ENCODE measurements around the gene NDUFB2.
A peak's percentile ranks its signal among the peaks of the same experiment; 100 is the strongest.
"Not testable (repeated sequence)": the region's sequence is repeated elsewhere in the genome, so short reads cannot be mapped to it uniquely, and the experiment has no call there.

NDUFB2 gene

DNA sequence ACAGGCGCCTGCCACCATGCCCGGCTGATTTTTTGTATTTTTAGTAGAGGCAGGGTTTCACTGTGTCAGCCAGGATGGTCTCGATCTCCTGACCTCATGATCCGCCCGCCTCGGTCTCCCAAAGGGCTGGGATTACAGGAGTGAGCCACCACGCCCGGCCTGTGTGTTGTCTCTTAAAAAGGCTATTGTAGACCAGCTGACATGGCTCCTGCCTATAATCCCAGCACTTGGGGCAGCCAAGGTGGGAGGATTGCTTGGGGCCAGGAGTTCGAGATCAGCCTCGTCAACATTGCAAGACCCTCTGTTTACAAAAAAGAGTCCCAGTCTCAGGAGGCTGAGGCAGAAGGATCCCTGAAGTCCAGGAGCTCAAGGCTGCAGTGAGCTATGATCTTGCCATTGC is 2.7 kb upstream of the NDUFB2 start:
- DNase-seq: not testable (repeated sequence)

DNA sequence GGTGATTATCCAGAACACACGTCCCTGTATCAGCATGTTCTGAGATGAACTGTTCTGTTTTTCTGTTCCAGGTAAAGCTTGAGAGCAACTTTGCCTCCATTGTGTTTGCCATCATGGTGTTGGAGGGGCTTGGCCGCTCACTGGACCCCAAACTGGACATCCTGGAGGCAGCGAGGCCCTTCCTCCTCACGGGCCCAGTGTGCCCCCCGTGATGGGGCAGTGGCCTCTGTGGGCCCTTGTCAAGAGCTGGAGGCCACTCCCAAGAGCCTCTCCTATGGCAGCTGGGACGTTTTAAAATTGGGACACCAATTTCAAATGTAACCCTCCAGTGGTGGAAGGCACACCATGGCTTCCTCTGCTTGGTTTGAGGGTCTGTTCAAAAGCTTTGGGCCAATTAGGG is 1.9 kb upstream of the NDUFB2 start:
- no peak for DNase-seq

- no peak for DNase-seq
These were observed 1.1 kb upstream of the NDUFB2 start for GRCh38 chr7:140695381-140695780.

- DNase-seq: peak in 1 of 3 experiments; percentile 95
These were observed 356 bp upstream of the NDUFB2 start for GRCh38 chr7:140696024-140696679.

DNA sequence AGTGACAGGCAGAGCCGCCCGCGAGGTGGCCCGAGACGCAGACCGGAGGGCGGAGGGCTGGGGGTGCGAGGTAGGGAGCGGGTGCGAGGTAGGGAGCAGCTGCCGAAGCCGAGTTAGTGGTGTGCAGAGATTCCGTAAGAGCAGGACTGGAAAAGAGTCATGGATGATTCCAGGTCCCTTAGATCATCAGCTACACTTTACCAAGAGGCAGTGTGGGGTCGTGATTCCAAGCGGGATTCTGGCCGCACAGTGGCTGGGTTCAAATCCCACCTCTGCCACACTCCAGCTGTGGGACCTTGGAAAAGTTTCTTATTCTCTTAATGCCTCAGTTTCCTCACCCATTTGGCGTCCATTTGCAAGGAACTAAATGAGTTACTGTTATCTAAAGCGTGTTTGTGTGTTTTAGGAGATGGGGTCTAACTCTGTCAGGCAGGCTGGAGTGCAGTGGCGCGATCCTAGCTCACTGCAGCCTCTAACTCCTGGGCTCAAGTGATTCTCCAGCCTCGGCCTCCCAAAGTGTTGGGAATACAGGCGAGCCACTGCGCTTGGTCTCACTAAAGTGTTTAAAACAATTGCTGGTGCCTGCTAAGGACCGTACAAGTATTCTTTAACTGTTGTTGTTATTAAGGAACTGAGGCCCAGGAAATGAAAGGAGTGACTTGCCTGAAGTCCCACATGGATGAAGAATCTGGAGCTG is 1.1 kb downstream of the NDUFB2 start:
- DNase-seq: no peak

DNA sequence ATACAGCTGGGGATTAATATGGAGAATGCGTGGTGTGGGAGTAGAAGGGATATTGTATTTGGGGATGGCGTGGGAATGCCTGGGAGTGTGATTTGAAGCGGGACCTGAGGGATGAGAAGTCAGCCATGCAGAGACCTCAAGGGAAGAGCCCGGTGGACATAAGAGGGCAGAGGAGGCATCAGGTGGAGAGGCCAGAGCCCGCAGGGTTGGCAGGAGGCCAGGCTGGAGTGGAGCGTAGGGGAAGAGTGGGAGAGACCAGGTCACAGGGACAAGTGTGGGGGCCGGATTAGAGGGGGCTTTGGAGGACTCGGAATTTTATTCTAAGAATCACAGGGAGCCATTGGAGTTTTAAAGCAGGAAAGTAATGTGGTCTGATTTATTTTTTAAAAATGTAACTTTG is 2.0 kb downstream of the NDUFB2 start:
- no peak for DNase-seq

- no peak for DNase-seq
These were observed 6.3 kb downstream of the NDUFB2 start for GRCh38 chr7:140702774-140703173.

GRCh38 chr7:140704205-140704604 is 7.7 kb downstream of the NDUFB2 start:
- no peak for DNase-seq

GRCh38 chr7:140707132-140707531 is 10.6 kb downstream of the NDUFB2 start:
- no peak for DNase-seq

GRCh38 chr7:140708764-140709163 is 12.3 kb downstream of the NDUFB2 start:
- not testable (repeated sequence) for DNase-seq

DNA sequence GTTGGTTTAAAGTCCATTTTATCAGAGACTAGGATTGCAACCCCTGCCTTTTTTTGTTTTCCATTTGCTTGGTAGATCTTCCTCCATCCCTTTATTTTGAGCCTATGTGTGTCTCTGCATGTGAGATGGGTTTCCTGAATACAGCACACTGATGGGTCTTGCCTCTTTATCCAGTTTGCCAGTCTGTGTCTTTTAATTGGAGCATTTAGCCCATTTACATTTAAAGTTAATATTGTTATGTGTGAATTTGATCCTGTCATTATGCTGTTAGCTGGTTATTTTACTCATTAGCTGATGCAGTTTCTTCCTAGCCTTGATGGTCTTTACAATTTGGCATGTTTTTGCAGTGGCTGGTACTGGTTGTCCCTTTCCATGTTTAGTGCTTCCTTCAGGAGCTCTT is 15.9 kb downstream of the NDUFB2 start:
- DNase-seq: not testable (repeated sequence)

DNA sequence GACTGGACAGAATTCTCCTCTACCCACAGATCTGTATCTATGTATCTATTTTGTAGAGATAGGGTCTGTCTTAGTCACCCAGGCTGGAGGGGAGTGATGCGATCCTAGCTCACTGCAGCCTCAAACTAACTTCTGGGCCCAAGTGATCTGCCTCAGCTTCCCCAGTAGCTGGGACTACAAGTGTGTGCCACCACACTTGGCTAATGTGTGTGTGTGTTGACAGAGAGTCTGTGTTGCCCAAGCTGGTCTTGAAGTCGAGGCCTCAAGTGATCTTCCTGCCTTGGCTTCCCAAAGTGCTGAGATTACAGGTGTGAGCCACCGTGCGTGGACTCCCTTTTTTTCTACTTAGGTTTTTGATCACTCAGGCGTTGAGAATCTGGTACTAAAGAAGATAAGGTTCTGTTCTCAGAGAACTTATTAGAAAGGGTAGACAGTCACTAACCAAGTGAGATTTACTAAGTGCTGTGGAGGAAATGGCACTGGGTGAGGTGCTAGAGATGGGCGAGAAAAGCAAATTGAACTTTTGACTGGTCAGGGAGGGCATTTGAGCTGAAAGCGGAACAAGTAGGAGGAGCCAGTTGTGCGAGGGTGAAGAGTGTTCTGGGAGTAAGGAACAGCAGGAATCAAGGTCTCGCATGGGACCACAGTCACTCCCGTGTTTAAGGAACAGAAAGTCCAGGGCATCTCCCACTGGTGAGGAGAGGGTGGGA is 18.0 kb downstream of the NDUFB2 start:
- no peak for DNase-seq

- DNase-seq: peak in 1 of 3 experiments; percentile 88
These were observed 23.2 kb downstream of the NDUFB2 start for GRCh38 chr7:140719721-140720120.

DNA sequence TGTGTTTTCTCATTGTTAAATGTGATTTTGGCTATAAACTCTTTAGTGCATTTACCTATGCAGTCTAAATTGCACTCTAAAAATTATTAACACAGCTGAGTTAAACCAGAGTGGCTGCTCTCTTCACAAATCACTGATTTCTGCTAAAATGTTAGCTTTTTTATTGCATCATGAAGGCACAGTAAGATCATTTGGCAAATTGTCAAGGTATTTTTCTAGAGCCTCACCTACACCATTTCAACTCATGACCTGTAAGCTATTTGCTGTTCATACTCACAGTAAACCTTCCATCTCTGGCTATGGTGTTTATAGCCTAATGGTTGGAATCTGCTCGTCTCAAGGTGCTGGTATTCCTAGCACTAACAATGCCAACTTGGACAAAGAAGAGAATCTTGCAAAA is 25.7 kb downstream of the NDUFB2 start:
- DNase-seq: no peak

- no peak for DNase-seq
These were observed 26.5 kb downstream of the NDUFB2 start for GRCh38 chr7:140723006-140723405.

DNA sequence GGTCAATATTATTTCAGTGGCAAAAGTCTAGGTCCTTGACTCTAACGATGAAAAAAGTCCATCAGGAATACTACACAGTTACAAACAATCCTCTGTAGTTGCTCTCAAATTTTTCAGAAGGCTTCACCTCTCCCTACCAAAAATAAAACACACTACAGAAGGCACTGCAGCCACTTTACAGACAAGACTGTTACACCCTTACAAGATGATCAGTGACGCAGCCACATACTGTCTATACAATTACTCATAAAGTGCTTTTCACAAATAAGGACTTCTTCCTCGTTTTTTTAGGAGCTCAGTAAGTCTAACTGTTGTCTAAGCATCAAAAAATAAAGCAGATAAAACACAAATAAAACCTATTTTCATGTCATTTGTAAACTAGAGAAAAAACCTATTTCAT is 27.1 kb downstream of the NDUFB2 start:
- no peak for DNase-seq

DNA sequence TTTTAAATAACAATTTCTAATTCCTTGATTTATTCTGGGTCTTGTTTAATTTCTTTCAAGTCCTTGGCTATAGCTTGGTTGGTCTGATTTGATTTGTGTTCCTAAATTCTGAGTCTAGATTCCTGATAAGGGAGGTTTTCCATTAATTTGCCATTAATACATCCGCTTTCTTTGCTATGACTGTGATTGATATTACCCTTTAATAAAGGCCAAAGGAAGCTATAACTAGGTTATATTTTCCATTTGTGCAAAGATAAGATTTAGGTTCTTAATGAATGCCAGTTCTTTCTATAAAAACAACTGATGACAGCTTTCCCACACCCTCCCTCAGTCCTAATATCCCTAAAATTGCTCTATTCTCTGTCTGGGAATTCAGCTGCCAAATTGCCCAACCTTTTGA is 28.2 kb downstream of the NDUFB2 start:
- no peak for DNase-seq

DNA sequence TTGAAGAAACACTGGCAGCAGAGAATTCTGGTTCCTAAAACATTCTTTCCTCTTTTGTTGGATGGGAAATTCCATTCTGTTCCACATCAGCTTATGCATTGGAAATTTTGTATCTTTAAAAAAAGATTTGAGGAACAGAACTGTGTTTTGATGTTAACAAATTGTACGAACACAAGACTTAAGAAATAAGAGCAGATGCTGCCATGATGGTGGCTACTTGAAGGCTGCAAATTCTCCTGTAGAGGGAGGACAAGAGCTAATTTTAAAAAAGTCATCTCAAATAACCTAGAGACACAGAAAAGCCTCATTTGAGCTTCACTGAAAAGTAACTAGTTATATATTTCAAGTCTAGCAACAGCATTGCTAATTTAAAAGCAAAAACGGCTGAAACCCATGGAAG is 29.8 kb downstream of the NDUFB2 start:
- peak in 1 of 3 experiments; percentile 32 for DNase-seq

GRCh38 chr7:140732416-140732815 is 35.9 kb downstream of the NDUFB2 start:
- DNase-seq: peak in 1 of 3 experiments; percentile 76

DNA sequence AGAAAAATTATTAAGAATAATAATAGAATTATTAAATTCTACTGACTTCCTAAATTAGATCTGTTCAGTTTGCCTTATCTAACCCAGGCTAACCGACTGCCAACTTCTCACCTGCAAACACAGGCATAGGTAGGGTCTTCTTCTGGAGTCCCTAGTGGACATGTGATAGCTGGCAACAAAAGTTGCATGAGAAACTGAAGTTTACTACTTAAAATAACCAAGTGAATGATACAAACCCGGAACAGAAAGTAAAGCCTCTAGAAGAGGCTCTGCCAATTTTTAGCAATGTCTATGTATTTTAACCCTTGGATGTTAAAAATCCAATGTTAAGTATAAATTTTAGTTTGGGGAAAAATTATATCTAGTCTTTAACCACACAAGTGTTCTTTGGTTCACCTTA is 37.6 kb downstream of the NDUFB2 start:
- no peak for DNase-seq

DNA sequence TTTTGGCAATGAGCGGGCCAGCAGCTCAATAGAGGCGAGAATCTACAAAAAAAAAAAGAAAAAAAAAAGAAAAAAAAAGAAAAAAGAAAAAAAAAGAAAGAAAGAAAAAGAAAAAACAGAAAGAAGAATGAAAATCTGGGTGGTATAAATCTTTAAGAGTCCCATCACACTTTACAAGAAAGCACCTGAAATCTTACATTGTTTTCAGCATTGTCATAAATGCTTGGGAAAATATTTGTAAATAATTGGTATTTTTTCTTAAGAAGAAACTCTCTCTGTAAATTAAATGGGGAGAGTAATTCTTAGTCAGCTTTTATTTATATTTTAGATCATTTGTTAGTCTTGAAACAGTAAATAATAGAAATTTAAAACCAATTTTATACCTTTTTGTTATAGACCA is 38.2 kb downstream of the NDUFB2 start:
- DNase-seq: no peak

GRCh38 chr7:140738280-140738679 is 41.8 kb downstream of the NDUFB2 start:
- DNase-seq: no peak

DNA sequence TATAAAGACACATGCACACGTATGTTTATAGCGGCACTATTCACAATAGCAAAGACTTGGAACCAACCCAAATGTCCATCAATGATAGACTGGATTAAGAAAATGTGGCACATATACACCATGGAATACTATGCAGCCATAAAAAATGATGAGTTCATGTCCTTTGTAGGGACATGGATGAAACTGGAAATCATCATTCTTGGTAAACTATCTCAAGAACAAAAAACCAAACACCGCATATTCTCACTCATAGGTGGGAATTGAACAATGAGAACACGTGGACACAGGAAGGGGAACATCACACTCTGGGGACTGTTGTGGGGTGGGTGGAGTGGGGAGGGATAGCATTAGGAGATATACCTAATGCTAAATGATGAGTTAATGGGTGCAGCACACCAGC is 46.7 kb downstream of the NDUFB2 start:
- DNase-seq: not testable (repeated sequence)

DNA sequence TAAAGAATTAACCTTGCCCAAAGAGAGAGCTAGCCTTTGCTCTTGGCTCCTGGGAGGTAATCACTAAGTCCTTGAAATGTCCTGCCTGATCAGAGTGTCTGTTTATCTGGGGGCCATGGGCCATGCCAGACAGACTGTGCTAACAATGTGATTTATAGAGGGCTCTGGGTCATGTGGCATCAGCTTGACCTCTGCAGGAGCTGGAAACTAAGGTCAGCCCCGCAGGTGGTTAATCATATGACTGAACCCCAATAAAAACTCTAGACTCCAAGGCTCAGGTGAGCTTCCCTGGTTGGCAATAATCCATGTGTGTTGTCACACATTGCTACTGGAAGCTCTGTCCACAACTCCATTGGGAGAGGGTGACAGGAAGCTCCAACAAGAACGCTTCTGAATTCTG is 47.5 kb downstream of the NDUFB2 start:
- DNase-seq: no peak
